Caki2 (cell line): ENCODE data around the gene ASPG. TPM values are rescaled to one million over a fixed set of nuclear protein-coding genes. Genes with fewer than 3 reads are reported as not detected.
"Not testable (repeated sequence)": the region's sequence is repeated elsewhere in the genome, so short reads cannot be mapped to it uniquely, and the experiment has no call there.

Experiments
- DNase-seq: peaks from one replicate; pipeline ENCODE4 v3.0.0-alpha.2; 2015; ENCODE audit warnings: low read depth
- in situ Hi-C: cut with HindIII; loops from 2 replicates; pipeline ENCODE4 v1.10.0; 2016; ENCODE audit warnings: low sequenced_read_pairs, low pct_unique_long_range_greater_than_20kb, mixed read lengths
- total RNA-seq: library from RNA; depleted of rRNA; stranded (reverse); fragments of >200 nt; shearing (Covaris generic); gene quantifications from 2 replicates; pipeline ENCODE4 v1.2.3, GENCODE V29; 2014; ENCODE audit warnings: low replicate concordance

ASPG gene
- total RNA-seq, 1 experiment from 2014 or later = not detected

- in situ Hi-C loops = no loop called here
- no peak for DNase-seq
These were observed 63.2 kb downstream of the ASPG start for GRCh38 chr14:104148433-104149277.

DNA sequence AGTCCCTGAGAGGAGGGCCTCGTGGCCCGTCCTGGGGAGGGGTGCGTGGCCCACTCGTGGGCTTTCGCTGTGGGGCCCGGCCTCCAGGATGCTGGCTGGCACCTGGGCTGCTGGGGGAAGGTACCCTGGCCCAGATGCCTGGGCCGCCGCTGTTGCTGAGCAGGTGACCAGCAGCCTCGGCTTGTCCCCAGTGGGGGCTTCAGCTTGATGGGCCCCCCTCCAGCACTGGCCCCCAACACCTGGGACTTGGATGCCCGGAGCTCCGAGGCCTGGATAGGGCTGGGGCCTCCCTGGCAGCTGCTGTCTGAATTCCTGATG, 63.7 kb downstream of the ASPG start:
- in situ Hi-C loops = no loop called here
- no peak for DNase-seq

DNA sequence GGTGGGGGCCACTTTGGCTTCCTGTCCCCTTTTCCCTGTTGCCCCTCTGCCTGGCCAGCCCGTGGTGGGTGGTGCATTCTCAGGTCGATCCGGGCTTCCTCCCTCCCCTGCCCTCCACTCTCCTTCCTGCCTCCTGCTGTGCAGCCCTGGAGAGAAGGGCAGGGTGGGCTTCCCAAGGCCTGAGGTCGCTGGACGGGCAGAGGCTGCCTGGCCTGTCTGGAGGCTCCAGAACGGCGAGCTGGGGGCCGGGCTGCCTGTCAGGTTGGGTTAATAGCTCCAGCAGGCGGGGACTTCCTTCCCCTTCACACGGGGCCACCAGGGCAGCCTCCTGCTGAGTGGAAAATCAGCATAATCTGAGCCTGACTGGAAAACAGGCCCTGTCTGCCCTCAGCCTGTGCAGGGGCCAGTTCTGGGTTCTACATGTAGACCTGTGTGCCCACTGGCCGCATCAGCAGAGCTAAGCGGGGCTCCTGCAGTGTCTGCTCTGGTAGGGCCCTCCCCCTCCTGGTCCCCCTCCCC, 64.2 kb downstream of the ASPG start:
- DNase-seq = no peak
- in situ Hi-C loops = no loop called here

- in situ Hi-C loops = no loop called here
- no peak for DNase-seq
These were observed 64.9 kb downstream of the ASPG start for GRCh38 chr14:104150136-104151025.

GRCh38 chr14:104151026-104151381, 65.5 kb downstream of the ASPG start:
- no peak for DNase-seq
- in situ Hi-C loops = no loop called here

DNA sequence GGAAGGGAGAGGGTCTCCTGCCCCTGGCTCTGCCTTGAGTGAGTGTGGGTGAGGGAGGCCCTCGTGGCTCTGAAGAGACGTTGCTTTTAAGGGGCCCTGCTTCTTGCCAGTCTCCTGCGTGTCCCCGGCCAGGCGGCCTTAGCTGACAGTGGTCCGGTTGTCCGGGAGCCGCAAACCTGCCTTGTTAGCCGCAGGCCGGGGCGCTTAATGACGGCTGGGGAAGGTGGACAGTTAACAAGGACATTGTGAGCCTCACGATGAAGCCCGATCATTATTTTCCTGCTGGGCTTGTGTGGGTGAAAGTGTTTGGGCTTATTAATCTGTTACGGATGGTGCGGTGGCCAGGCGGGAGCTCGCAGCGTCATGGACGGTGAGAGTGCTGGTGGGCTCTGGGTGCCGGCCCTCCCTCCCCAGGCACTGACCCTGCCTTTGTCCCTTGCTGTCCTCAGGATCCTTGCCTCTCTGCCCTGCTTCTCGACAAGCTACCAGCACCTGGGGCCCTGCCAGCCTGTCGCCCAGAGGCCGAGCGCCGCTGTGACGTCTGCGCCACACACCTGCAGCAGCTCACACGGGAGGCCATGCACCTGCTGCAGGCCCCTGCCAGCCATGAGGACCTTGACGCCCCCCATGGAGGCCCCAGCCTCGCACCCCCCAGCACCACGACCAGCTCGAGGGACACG, 66.2 kb downstream of the ASPG start:
- in situ Hi-C loops = no loop called here
- no peak for DNase-seq

GRCh38 chr14:104152246-104152575, 66.7 kb downstream of the ASPG start:
- in situ Hi-C loops = no loop called here
- DNase-seq = no peak

- no peak for DNase-seq
- in situ Hi-C loops = no loop called here
These were observed 67.3 kb downstream of the ASPG start for GRCh38 chr14:104152686-104153393.

GRCh38 chr14:104153394-104153755, 67.9 kb downstream of the ASPG start:
- in situ Hi-C loops = not testable (repeated sequence)

GRCh38 chr14:104154246-104154645, 68.7 kb downstream of the ASPG start:
- no peak for DNase-seq
- in situ Hi-C loops = no loop called here

More at GRCh38 chr14:104153394-104153755, 67.9 kb downstream of the ASPG start:
- DNase-seq = not testable (repeated sequence)

- in situ Hi-C loops = no loop called here
- DNase-seq = no peak
These were observed 70.0 kb downstream of the ASPG start for GRCh38 chr14:104155513-104155912.

DNA sequence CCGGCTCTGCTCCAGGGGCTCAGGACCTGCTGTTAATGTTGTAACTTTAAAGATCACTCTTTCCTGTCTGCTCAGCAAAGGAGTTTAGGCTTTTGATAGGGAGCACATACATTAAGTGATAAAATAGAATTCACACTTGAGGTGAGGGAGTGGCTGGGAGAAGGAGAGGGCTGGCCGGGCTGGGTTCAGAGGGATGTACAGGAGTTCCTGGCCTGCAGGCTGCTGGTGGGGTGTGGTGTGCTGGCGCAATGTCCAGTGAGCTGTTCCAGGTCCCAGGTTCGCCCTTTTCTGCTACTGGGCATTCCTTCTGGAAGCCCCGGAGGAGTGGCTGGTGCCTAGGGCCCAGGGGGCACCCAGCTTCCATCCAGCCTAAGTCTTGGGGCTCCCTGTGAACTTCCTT, 70.6 kb downstream of the ASPG start:
- DNase-seq = no peak
- in situ Hi-C loops = no loop called here

DNA sequence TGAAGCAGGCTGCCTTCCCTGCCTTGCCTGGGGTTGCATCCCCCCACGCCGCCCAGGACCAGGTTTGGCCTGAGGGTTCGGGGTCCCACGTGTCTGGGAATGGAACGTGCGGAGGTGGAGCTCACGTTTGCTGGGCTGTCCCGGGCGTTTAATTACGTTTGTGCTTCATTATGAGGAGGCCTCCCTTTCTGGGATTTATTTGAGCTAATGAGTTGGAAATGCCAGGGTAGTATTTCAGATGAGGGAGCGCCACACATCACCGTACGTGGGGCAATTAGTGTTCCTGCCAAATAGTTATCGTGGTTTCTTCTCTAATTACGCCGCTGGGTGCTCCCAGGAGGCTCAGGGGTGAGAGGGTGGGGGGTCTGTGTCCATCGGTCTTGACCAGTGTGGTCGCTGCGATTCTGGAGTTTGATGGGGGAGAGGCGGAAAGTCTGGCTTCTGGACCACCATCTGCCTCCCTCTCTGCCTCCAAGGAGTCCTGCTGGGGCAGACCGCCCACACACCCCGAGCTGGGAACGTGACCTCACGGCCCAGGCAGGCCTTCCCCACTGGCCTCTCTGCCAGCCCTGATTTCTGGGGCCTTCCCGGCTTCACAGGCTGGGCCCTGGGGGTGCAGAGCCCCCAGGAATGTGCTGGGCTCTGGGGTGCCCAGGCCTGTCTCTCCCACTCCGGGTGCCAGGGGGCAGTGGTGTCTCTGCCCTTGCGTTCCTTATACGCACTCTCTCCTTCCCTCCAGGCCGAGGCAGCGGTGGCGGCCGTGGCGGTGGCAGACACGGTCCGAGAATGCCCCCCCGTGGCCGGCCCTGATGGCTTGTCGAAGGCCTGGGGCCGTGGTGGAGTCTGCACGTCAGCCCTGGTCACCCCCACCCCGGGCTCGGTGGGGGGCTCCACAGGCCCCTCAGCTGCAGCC, 71.8 kb downstream of the ASPG start:
- DNase-seq = no peak
- in situ Hi-C loops = no loop called here

DNA sequence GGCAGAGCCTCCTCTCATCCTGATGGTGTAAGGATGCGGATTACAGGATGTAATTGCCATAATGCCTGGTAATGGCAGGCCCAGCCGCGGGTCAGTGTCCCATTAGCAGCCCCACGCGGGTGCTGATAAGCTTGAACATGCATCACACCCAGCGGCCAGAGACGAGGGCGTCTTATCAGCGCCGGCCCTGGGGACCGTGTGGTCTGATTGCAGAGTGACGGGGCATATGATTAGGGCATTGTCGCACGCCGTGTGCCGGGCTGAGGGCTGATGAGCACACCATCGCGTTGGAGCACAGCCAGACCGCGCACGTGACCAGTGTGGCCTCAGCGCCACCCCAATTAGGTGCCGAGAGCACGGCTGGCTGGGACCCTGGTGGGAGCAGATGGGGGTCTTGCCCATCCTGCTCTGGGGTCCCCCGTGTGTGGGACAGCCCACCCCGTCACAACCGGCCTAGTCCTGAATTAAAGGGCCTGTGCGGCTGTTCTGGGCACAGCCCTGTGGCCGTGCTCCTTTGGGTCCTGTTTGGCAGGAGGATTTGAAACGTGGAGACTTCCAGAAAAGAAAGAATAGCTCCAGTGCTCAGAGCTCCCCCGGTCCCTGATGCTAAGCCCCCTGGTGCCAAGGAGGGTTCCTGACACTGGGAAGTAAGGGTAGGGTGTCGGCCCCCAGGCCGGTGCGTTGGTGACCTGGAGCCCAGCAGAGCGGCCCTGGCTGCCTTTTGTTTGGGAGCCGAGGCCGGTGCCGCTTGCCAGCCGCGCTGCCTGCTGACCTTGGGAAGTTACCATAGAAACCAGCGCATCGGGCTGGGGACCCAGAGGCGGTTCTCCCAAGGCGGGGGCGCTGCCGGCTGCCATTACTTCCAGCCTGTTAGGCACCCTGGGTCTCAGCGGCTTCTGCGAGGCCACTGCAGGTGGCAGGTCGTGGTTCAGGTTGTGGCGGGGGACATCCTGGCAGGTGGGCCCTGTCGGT, 73.6 kb downstream of the ASPG start:
- in situ Hi-C loops = no loop called here
- no peak for DNase-seq

GRCh38 chr14:104159990-104160389, 74.5 kb downstream of the ASPG start:
- in situ Hi-C loops = no loop called here
- no peak for DNase-seq

DNA sequence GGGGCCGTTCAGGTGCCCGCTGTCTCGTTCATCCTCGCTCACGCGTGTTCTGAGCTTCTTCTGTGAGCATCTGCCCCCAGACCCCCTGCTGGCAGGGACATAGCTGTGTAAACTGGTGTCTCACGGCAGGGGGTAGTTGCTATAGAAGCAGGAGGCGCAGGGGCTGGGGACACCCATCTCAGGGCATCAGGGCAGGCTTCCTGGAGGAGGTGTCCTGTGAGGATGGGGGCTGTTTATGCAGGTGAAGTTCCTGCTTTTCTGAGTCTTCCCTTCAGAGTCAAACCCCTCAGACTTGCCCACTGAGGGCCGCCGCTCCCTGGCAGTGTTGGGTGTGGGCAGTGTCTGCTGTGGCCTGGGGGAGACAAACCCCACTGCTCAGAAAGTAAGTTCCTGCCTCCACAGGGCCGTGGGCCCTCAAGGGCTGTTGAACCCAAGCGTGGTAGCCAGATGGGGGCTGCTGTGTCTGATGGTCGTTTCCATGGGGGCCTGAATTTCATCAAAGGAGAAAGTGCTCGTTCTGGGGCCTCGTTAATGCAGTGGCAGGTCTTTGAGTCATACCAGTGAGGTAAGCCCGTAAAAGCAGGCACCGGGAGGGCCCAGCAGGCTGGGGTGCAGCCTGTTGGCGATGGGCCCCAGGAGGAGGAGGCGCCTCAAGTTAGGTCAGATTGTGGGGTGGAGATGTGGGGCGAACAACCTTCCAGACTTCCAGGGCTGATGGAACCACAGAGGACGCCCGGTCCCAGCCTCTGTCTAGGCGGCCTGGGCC, 76.3 kb downstream of the ASPG start:
- in situ Hi-C loops = no loop called here
- no peak for DNase-seq
